DOHH2 (cell line): ENCODE measurements around the gene DAP.

Experiments
- H3F3A ChIP-seq: fragments of 200-600 bp; sonication (generic), shearing (Covaris generic); 2 replicates; pipeline ENCODE4 v1.6.0; 2016; ENCODE audit warnings: antibody characterized with exemption, mild to moderate bottlenecking; ENCODE audit not compliant: control insufficient read depth, insufficient read depth
- H3K27ac ChIP-seq: fragments of 200-600 bp; sonication (generic); 2 replicates; pipeline ENCODE4 v1.5.1; 2014; ENCODE audit warnings: low read depth, mild to moderate bottlenecking, low read length, moderate library complexity
- H3K27me3 ChIP-seq: fragments of 200-600 bp; sonication (generic); 2 replicates; pipeline ENCODE4 v1.6.1; 2014; ENCODE audit warnings: mild to moderate bottlenecking, low read length, mixed read lengths; ENCODE audit not compliant: control insufficient read depth
- H3K36me3 ChIP-seq: fragments of 200-600 bp; sonication (generic); 2 replicates; pipeline ENCODE4 v1.6.1; 2014; ENCODE audit warnings: mild to moderate bottlenecking, low read length, moderate library complexity, mixed read lengths; ENCODE audit not compliant: control insufficient read depth
- H3K4me1 ChIP-seq: fragments of 200-600 bp; sonication (generic); 2 replicates; pipeline ENCODE4 v1.6.1; 2014; ENCODE audit warnings: mild to moderate bottlenecking, low read length, mixed read lengths; ENCODE audit not compliant: control insufficient read depth
- H3K4me2 ChIP-seq: fragments of 200-600 bp; sonication (generic); 2 replicates; pipeline ENCODE4 v1.6.0; 2014; ENCODE audit warnings: mild to moderate bottlenecking, low read length, moderate library complexity
- H3K4me3 ChIP-seq: fragments of 200-600 bp; sonication (generic); 2 replicates; pipeline ENCODE4 v1.5.1; 2014; ENCODE audit warnings: mild to moderate bottlenecking, low read length, mixed read lengths
- H3K79me2 ChIP-seq: fragments of 200-600 bp; sonication (generic); 2 replicates; pipeline ENCODE4 v1.6.1; 2014; ENCODE audit warnings: mild to moderate bottlenecking, low read length, mixed read lengths; ENCODE audit not compliant: control insufficient read depth
- H3K9me2 ChIP-seq: fragments of 200-600 bp; sonication (generic); replicated peaks from 2 replicates; pipeline ENCODE4 v1.6.1; 2014; ENCODE audit warnings: mild to moderate bottlenecking, low read length, mixed read lengths; ENCODE audit not compliant: control insufficient read depth
- H3K9me3 ChIP-seq: fragments of 200-600 bp; sonication (generic); 2 replicates; pipeline ENCODE4 v1.6.1; 2014; ENCODE audit warnings: antibody characterized with exemption, low read length, mixed read lengths; ENCODE audit not compliant: control insufficient read depth, insufficient read depth
- H4K20me1 ChIP-seq: fragments of 200-600 bp; sonication (generic); 2 replicates; pipeline ENCODE4 v1.6.0; 2014; ENCODE audit warnings: low read depth, mild to moderate bottlenecking, antibody characterized with exemption, low read length, moderate library complexity; ENCODE audit not compliant: control insufficient read depth, insufficient read depth
- CTCF ChIP-seq: fragments of 200-600 bp; sonication (generic); IDR thresholded peaks from one replicate; pipeline ENCODE4 v1.5.1; 2014; ENCODE audit warnings: antibody characterized with exemption, mild to moderate bottlenecking, low read depth, low read length; ENCODE audit not compliant: poor library complexity, severe bottlenecking
- EZH2phosphoT487 ChIP-seq: fragments of 200-600 bp; sonication (generic); IDR thresholded peaks from 2 replicates; pipeline ENCODE4 v1.6.1; 2017; ENCODE audit warnings: borderline replicate concordance, mild to moderate bottlenecking, antibody characterized with exemption, low read length, moderate library complexity, mixed read lengths

DAP gene

DNA sequence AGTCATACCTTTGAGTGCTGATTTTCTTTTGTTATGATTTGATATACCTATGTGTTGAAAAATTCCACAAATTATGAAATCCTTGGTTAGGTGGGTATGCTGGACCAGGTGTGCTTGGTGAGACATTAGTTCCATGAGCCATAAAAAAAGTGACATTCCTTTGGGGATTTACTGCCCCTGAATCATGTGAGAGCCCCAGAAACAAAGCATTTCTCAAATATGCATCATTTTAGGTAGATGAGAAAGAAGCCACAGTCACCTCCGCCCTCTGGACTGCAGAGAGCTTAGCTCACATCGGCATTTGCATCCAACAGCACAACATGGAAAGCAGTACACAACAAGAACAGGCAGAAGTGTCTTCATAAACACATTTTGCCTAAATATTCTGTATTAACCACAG, 55.3 kb downstream of the DAP start:
- Histone ChIP-seq H3K4me3 (no peak overlapping the region), H3K9me2 (no peaks in the 10 kb centered on the region), H3F3A (peaks cover 5% of the 10 kb centered on the region), H3K4me2 (no peak overlapping the region), H3K36me3 (peaks cover 18% of the 10 kb centered on the region), H3K79me2 (peaks cover 34% of the 10 kb centered on the region), H3K9me3 (no peaks in the 10 kb centered on the region), H3K4me1 (peaks cover 56% of the 10 kb centered on the region), H4K20me1 (no peaks in the 10 kb centered on the region), H3K27ac (no peak overlapping the region), H3K27me3 (no peaks in the 10 kb centered on the region)
- no peak for TF ChIP-seq CTCF
- no peak for TF ChIP-seq EZH2phosphoT487

GRCh38 chr5:10704949-10705621, 55.9 kb downstream of the DAP start:
- Histone ChIP-seq H3K9me3 (no peaks in the 10 kb centered on the region), H3K4me3 (peak overlapping the region; percentile 7), H3K79me2 (peaks cover 34% of the 10 kb centered on the region), H3K36me3 (peaks cover 18% of the 10 kb centered on the region), H3K27me3 (no peaks in the 10 kb centered on the region), H3K27ac (peak overlapping the region; percentile 55; the same call in 1 of the 2 replicates), H3K4me1 (peaks cover 62% of the 10 kb centered on the region), H3K4me2 (peak overlapping the region; percentile 87), H3F3A (peaks cover 11% of the 10 kb centered on the region), H3K9me2 (no peaks in the 10 kb centered on the region), H4K20me1 (no peaks in the 10 kb centered on the region)
- TF ChIP-seq CTCF = no peak

- peaks cover 27% of the 10 kb centered on the region for H3K36me3 ChIP-seq
- H3F3A ChIP-seq = peaks cover 14% of the 10 kb centered on the region
- H3K9me3 ChIP-seq = no peaks in the 10 kb centered on the region
- H3K4me1 ChIP-seq = peaks cover 76% of the 10 kb centered on the region
- peaks cover 40% of the 10 kb centered on the region for H3K79me2 ChIP-seq
- peak overlapping the region; percentile 47 for H3K4me3 ChIP-seq
- H3K27ac ChIP-seq = peak overlapping the region; percentile 55
- TF ChIP-seq EZH2phosphoT487 (no peak), CTCF (no peak)
- H3K27me3 ChIP-seq = no peaks in the 10 kb centered on the region
- no peaks in the 10 kb centered on the region for H3K9me2 ChIP-seq
- H3K4me2 ChIP-seq = peak overlapping the region; percentile 87
- no peaks in the 10 kb centered on the region for H4K20me1 ChIP-seq
Measured at GRCh38 chr5:10703676-10704075, 57.4 kb downstream of the DAP start.
